ENCODE data around the gene CFAP46.
"Not testable (repeated sequence)": the region's sequence is repeated elsewhere in the genome, so short reads cannot be mapped to it uniquely, and the experiment has no call there.

The CFAP46 gene

DNA sequence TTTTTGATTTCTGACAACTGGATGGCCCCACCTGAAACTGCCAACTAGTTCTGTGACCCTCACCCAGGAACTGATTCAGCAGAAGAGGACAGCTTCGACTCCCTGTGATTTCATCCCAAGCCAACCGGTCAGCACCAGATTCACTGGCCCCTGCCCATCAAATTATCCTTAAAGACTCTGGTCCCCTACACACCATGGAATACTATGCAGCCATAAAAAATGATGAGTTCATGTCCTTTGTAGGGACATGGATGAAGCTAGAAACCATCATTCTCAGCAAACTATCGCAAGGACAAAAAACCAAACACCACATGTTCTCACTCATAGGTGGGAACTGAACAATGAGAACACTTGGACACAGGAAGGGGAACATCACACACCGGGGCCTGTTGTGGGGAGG is 13.9 kb upstream of the CFAP46 start:
- H3K9ac ChIP-seq (ENCODE audit: low read length); H2BK5ac ChIP-seq (ENCODE audit: low read depth, low read length, poor library complexity, severe bottlenecking); H3K18ac ChIP-seq (ENCODE audit: low read depth in 1 of 2, low read length in 2 of 2); H4K91ac ChIP-seq (ENCODE audit: low read length); H2BK12ac ChIP-seq (ENCODE audit: low read length in 2 of 2); H3K23ac ChIP-seq (ENCODE audit: low read length in 2 of 2); H2BK120ac ChIP-seq (ENCODE audit: low read depth, low read length); H2AFZ ChIP-seq (ENCODE audit: low read depth, low read length); H3K4me2 ChIP-seq (ENCODE audit: low read length, poor library complexity, severe bottlenecking); H3K79me1 ChIP-seq (replicated peaks; ENCODE audit: low read length, poor library complexity, severe bottlenecking); H2BK15ac ChIP-seq (ENCODE audit: low read depth, poor library complexity, severe bottlenecking); H2AK5ac ChIP-seq (ENCODE audit: low read length, severe bottlenecking); H3K9me3 ChIP-seq (ENCODE audit: control insufficient read depth, low read length); H3K4ac ChIP-seq (ENCODE audit: low read depth in 1 of 2, low read length in 2 of 2); DNase-seq; H3K36me3 ChIP-seq (ENCODE audit: control insufficient read depth in 1 of 2, insufficient read depth in 2 of 2, low read depth in 1 of 2, low read length in 2 of 2); H3K4me1 ChIP-seq (ENCODE audit: control insufficient read depth, insufficient read depth, low read depth, low read length); H3K27ac ChIP-seq (ENCODE audit: low read length, poor library complexity, severe bottlenecking); H3K14ac ChIP-seq (ENCODE audit: low read length in 2 of 2); H4K8ac ChIP-seq (ENCODE audit: low read length); H3K4me3 ChIP-seq (ENCODE audit: insufficient read depth in 1 of 2, low read depth in 1 of 2, low read length in 2 of 2): not testable (repeated sequence)
- 97% methylated on average over 3 of the region's 4 CpGs for WGBS
- peaks cover 39 to 71% of the 10 kb centered on the region in 2 experiments for H3K27me3 ChIP-seq (ENCODE audit: control insufficient read depth in 1 of 2, insufficient read depth in 1 of 2, low read length in 2 of 2)

DNA sequence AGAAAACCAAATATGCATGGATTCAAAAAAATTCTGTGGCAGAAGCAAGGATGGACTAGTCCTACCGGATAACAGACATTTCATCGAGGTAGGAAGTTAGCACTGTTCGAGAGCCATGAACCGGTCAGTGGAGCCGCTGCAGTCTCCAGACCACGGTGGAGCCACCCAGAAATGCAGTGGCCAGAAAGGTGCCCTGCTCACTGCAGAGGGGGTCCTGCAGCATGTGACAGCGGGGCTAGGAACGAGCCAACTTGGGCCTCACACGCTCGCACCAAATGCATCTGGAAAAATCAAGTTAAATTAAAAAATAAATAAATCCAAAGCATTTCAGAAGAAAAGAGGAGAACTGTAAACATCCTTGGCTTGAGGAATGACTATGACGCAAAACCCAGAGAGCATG is 13.1 kb upstream of the CFAP46 start:
- Histone ChIP-seq H3K4me3 (ENCODE audit: insufficient read depth in 1 of 2, low read depth in 1 of 2, low read length in 2 of 2) (no peak overlapping the region), H3K14ac (ENCODE audit: low read length in 2 of 2) (no peak overlapping the region), H3K18ac (ENCODE audit: low read depth in 1 of 2, low read length in 2 of 2) (no peak overlapping the region), H3K9ac (ENCODE audit: low read length) (no peak overlapping the region), H4K8ac (ENCODE audit: low read length) (no peak overlapping the region), H2BK5ac (ENCODE audit: low read depth, low read length, poor library complexity, severe bottlenecking) (no peak overlapping the region), H3K36me3 (ENCODE audit: control insufficient read depth in 1 of 2, insufficient read depth in 2 of 2, low read depth in 1 of 2, low read length in 2 of 2) (no peaks in the 10 kb centered on the region), H2BK12ac (ENCODE audit: low read length in 2 of 2) (no peak overlapping the region), H2AFZ (ENCODE audit: low read depth, low read length) (no peak overlapping the region), H3K4ac (ENCODE audit: low read depth in 1 of 2, low read length in 2 of 2) (no peak overlapping the region), H3K9me3 (ENCODE audit: control insufficient read depth, low read length) (no peaks in the 10 kb centered on the region), H2BK120ac (ENCODE audit: low read depth, low read length) (no peak overlapping the region), H3K27me3 (ENCODE audit: control insufficient read depth in 1 of 2, insufficient read depth in 1 of 2, low read length in 2 of 2) (peaks cover 44 to 79% of the 10 kb centered on the region in 2 experiments), H3K4me1 (ENCODE audit: control insufficient read depth, insufficient read depth, low read depth, low read length) (no peaks in the 10 kb centered on the region), H4K91ac (ENCODE audit: low read length) (no peak overlapping the region), H3K4me2 (ENCODE audit: low read length, poor library complexity, severe bottlenecking) (no peak overlapping the region), H3K23ac (ENCODE audit: low read length in 2 of 2) (no peak overlapping the region), H3K79me1 (replicated peaks; ENCODE audit: low read length, poor library complexity, severe bottlenecking) (no peaks in the 10 kb centered on the region), H2BK15ac (ENCODE audit: low read depth, poor library complexity, severe bottlenecking) (no peak overlapping the region), H2AK5ac (ENCODE audit: low read length, severe bottlenecking) (no peak overlapping the region), H3K27ac (ENCODE audit: low read length, poor library complexity, severe bottlenecking) (no peak overlapping the region)
- no peak for DNase-seq
- 97% methylated on average over 8 of the region's 11 CpGs for WGBS

DNA sequence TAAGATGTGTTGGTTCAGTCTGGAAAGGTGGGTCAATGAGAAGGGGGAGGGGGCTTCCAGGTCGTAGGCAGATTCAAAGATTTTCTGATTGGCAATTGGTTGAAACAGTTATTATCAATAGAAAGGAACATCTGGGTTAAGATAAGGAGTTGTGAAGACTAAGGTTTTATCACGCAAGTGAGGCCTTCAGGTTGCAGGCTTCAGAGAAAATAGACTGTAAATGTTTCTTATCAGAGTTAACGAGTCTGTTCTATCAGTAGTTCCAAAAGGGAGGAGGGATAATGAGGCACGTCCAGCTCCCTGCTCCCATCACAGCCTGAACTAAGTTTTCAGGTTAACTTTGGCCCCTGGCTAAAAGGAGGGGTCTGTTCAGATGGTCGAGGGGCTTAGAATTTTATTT is 11.1 kb upstream of the CFAP46 start:
- H2AFZ ChIP-seq (ENCODE audit: low read depth, low read length), result no peak overlapping the region
- no peak overlapping the region for H3K18ac ChIP-seq (ENCODE audit: low read depth in 1 of 2, low read length in 2 of 2)
- H3K9me3 ChIP-seq (ENCODE audit: control insufficient read depth, low read length), result no peaks in the 10 kb centered on the region
- no peak overlapping the region for H2BK5ac ChIP-seq (ENCODE audit: low read depth, low read length, poor library complexity, severe bottlenecking)
- H3K23ac ChIP-seq (ENCODE audit: low read length in 2 of 2), result no peak overlapping the region
- no peaks in the 10 kb centered on the region for H3K79me1 ChIP-seq (replicated peaks; ENCODE audit: low read length, poor library complexity, severe bottlenecking)
- no peak overlapping the region for H3K9ac ChIP-seq (ENCODE audit: low read length)
- H3K27ac ChIP-seq (ENCODE audit: low read length, poor library complexity, severe bottlenecking), result no peak overlapping the region
- H2BK12ac ChIP-seq (ENCODE audit: low read length in 2 of 2), result no peak overlapping the region
- H3K4me3 ChIP-seq (ENCODE audit: insufficient read depth in 1 of 2, low read depth in 1 of 2, low read length in 2 of 2), result no peak overlapping the region
- H2BK120ac ChIP-seq (ENCODE audit: low read depth, low read length), result no peak overlapping the region
- no peak overlapping the region for H3K4ac ChIP-seq (ENCODE audit: low read depth in 1 of 2, low read length in 2 of 2)
- no peak overlapping the region for H2BK15ac ChIP-seq (ENCODE audit: low read depth, poor library complexity, severe bottlenecking)
- DNase-seq, result no peak
- peaks cover 35 to 82% of the 10 kb centered on the region in 2 experiments for H3K27me3 ChIP-seq (ENCODE audit: control insufficient read depth in 1 of 2, insufficient read depth in 1 of 2, low read length in 2 of 2)
- no peaks in the 10 kb centered on the region for H3K36me3 ChIP-seq (ENCODE audit: control insufficient read depth in 1 of 2, insufficient read depth in 2 of 2, low read depth in 1 of 2, low read length in 2 of 2)
- H4K91ac ChIP-seq (ENCODE audit: low read length), result no peak overlapping the region
- WGBS, result 32% methylated on average over 3 of the region's 5 CpGs
- no peak overlapping the region for H3K14ac ChIP-seq (ENCODE audit: low read length in 2 of 2)
- no peaks in the 10 kb centered on the region for H3K4me1 ChIP-seq (ENCODE audit: control insufficient read depth, insufficient read depth, low read depth, low read length)
- no peak overlapping the region for H2AK5ac ChIP-seq (ENCODE audit: low read length, severe bottlenecking)
- no peak overlapping the region for H3K4me2 ChIP-seq (ENCODE audit: low read length, poor library complexity, severe bottlenecking)
- no peak overlapping the region for H4K8ac ChIP-seq (ENCODE audit: low read length)

DNA sequence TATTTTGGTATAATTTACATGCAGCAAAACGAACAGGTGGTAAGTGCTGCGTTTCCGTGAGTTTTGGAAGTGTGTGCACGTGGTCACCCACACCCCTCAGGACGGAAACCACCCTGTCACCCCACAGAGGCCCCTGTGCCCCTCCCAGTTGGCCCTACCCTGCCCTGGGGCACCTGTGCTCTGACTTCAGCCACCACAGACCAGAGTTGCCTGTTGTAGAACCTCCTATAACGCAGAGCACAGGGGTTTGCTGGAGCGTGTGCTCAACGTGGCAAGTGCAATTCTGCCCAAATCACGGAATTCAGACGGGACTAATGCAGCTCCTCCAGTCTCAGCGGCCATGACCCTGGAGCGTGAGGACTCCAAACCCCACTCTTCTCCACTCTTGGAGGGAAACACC is 9.6 kb upstream of the CFAP46 start:
- no peak overlapping the region for H3K18ac ChIP-seq (ENCODE audit: low read depth in 1 of 2, low read length in 2 of 2)
- no peaks in the 10 kb centered on the region for H3K4me1 ChIP-seq (ENCODE audit: control insufficient read depth, insufficient read depth, low read depth, low read length)
- H2BK5ac ChIP-seq (ENCODE audit: low read depth, low read length, poor library complexity, severe bottlenecking), result no peak overlapping the region
- H3K23ac ChIP-seq (ENCODE audit: low read length in 2 of 2), result no peak overlapping the region
- H2BK12ac ChIP-seq (ENCODE audit: low read length in 2 of 2), result no peak overlapping the region
- no peak overlapping the region for H4K8ac ChIP-seq (ENCODE audit: low read length)
- peaks cover 26 to 80% of the 10 kb centered on the region in 2 experiments for H3K27me3 ChIP-seq (ENCODE audit: control insufficient read depth in 1 of 2, insufficient read depth in 1 of 2, low read length in 2 of 2)
- no peak for DNase-seq
- no peak overlapping the region for H3K4me2 ChIP-seq (ENCODE audit: low read length, poor library complexity, severe bottlenecking)
- H3K14ac ChIP-seq (ENCODE audit: low read length in 2 of 2), result no peak overlapping the region
- H3K4ac ChIP-seq (ENCODE audit: low read depth in 1 of 2, low read length in 2 of 2), result no peak overlapping the region
- no peaks in the 10 kb centered on the region for H3K36me3 ChIP-seq (ENCODE audit: control insufficient read depth in 1 of 2, insufficient read depth in 2 of 2, low read depth in 1 of 2, low read length in 2 of 2)
- H3K27ac ChIP-seq (ENCODE audit: low read length, poor library complexity, severe bottlenecking), result no peak overlapping the region
- WGBS, result 75% methylated on average over 12 of the region's 12 CpGs
- H3K9ac ChIP-seq (ENCODE audit: low read length), result no peak overlapping the region
- H3K9me3 ChIP-seq (ENCODE audit: control insufficient read depth, low read length), result no peaks in the 10 kb centered on the region
- no peak overlapping the region for H2AK5ac ChIP-seq (ENCODE audit: low read length, severe bottlenecking)
- H2AFZ ChIP-seq (ENCODE audit: low read depth, low read length), result no peak overlapping the region
- H2BK15ac ChIP-seq (ENCODE audit: low read depth, poor library complexity, severe bottlenecking), result no peak overlapping the region
- no peak overlapping the region for H2BK120ac ChIP-seq (ENCODE audit: low read depth, low read length)
- no peaks in the 10 kb centered on the region for H3K79me1 ChIP-seq (replicated peaks; ENCODE audit: low read length, poor library complexity, severe bottlenecking)
- no peak overlapping the region for H4K91ac ChIP-seq (ENCODE audit: low read length)
- H3K4me3 ChIP-seq (ENCODE audit: insufficient read depth in 1 of 2, low read depth in 1 of 2, low read length in 2 of 2), result peak overlapping the region in 1 of 2 experiments; percentile 23

All from mesenchymal stem cell (in vitro differentiated cells and primary cell).